HG03521 (cell line): ENCODE results near the gene UBE2D4.
"Not testable (repeated sequence)": the region's sequence is repeated elsewhere in the genome, so short reads cannot be mapped to it uniquely, and the experiment has no call there.

Source experiments
- ATAC-seq: cut with Tn5 transposase; IDR thresholded peaks from one replicate; pipeline ENCODE4 v1.9.1; 2021; ENCODE audit warnings: mild to moderate bottlenecking, moderate library complexity; ENCODE audit not compliant: unreplicated experiment

The UBE2D4 gene

DNA sequence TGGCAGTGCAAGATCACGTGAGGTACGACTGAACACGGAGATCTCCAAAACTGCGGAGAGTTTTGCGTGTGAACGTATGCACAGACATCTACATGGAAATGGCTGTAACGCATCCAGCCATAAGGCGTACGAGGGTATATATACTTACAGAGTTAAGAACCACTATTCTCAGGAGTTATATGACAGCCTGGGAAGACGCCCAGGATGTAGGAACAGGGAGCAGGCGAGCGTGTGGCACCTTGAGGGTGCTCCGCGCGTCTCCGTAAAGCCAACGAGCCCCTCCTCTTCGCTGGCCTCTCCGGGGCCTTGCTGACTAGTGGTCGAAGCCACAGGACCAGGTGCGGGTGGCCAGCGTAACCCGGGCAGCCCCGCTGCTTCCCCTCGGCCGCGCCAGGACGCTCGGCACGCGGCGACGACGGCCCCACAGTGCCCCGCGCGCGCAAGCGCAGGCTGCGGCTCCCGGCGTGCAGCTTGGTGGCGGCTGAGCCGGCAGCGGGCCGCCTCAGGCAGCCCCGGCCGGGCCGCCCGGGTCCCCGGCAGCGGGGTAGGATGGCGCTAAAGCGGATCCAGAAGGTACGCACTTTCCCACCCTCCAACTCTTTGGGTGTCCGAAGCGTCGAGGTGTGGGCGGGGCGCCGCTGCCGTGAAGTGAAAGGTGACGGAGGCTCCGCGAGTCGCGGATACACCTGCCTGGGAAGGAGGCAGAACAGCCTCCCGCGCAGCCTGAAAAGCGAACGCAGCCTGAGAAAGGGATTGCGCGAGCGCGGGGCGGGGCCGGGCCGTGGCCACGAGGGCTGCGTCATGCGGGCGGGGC, at the start of gene UBE2D4:
UBE2D4 (plus strand) TSS at position 453 of the 814 bp plus-strand sequence; CDS start at position 550, 97 bp downstream.
- peak; percentile 90 for ATAC-seq

DNA sequence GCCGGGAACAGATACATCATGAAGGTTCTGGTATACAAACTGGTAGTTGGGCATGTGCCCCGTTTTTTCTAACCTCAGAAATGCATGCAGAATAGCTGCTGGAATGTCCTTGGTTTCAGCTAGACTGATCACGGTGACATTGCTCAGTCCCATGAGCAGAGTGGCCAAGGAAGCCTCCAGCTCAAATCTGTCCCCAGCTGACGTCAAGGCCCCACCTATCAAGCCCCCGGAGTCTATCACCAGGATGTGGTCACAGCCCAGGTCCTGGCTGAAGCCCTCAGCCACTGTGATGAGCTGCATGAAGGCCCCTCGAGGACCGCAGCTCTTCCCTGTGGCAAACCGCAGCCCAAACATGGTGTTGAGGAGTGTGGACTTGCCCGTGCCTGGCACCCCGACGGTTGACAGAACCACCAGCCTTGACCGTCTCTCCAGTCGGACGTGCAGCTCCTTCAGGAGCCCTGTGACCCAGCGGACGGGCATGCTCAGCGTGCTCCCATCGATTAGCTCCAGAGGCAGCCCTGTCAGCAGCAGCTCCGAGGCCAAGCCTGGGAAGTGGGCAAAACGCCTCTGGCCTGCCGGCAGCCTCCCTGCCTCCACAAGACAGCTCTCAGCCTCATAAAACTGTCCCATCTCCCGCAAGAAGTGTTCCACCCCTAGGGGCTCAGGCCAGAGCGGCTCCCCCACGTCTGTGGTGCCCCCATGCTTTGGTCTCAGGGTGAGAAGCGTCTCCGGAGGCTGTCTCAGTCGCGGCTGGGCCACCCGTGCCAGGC, 49.1 kb upstream of the UBE2D4 start:
- ATAC-seq: no peak

DNA sequence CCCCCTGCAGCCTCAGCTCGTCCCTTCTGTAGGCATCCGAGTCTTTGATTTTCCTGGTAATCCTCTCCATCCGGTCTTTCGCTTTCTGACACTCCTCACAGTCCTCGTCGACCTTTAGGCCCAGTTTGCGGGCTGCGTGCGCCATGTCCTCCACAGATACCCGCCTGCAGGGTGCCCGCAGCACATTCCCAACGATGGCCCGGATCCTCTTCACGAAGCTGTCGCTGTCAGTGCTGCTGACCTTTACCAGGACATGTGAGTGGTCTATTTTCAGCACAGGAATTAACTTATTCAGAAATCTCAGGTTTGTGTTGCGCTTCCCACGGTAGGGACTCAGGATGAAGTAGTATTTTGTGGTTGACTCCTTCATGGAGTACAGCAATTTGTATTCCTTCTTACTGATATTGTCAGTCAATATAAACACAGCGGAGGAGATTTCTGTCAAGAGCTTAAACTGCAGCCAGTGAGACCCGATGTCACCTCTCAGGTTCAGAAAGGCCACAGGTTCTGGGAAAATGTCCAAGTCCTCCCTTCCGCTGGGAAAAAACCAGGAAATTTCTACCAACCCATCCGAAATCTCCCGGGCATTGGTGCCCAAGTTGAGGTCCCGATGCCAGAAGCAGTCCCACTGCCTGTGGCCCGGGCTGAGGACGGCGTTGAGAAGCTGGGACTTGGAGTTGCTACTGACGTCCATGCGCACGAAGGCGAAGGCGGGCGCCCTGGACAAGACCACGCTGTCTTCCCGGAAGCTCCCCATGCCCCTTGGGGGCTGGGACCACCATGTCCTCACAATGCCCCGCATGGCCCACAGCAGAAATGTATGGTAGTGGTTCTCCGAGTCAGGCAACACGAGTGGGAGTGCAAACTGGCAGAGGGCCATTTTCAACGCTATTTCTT, 48.0 kb upstream of the UBE2D4 start:
- no peak for ATAC-seq

DNA sequence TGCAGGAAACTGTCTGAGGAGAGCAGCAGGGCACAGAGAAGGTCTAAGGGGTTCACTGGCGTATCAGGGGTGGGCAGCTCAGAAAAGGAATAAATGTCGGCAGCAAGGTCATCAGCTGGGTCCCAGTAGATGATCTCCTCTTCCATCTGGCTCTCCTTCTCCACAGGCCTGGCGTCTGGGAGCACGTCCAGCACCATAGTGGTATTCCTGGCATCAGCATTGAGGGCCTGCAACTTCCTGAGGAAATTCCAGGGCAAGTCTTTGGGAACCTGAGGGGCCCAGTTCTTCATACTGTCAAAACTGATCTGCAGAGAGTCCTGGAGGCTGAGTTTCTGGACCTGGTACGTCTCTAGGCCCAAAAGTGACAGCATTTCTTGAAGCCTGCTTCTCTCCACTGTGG, 47.4 kb upstream of the UBE2D4 start:
- ATAC-seq: no peak

DNA sequence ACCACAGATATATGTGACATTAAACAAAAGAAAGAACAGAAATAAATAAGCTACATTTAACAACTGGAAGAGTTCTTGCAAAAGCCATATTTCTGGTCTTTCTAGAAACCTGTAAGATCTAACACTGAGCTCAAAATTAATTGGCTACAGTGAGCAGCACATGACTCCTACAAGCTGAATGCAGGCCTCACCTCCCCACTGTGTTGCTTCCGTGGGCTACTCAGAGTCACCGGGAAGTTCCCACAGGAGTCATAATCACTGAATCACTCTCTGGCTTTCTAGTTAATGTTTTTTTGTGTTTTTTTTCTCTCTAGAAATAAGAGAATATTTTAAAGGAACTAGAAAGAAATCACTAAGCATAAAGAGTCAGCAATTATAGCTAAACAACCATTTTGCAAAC, 46.8 kb upstream of the UBE2D4 start:
- no peak for ATAC-seq

DNA sequence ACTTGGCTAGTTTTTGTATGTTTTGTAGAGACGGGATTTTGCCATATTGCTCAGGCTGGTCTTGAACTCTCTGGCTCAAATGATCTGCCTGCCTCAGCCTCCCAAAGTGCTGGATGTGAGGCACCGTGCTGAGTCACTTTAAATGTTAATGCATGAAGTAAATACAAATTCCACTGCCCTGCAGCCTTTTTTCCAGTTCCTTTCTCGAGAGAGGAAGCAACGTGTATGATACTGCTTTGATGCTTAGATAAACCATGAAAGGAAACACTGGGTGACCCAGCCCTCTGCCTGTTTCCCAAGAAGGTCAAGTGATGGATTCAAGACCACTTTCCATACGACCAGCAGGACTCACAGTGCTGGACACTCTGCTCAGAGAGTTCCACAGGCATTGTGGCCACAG, 45.6 kb upstream of the UBE2D4 start:
- no peak for ATAC-seq

DNA sequence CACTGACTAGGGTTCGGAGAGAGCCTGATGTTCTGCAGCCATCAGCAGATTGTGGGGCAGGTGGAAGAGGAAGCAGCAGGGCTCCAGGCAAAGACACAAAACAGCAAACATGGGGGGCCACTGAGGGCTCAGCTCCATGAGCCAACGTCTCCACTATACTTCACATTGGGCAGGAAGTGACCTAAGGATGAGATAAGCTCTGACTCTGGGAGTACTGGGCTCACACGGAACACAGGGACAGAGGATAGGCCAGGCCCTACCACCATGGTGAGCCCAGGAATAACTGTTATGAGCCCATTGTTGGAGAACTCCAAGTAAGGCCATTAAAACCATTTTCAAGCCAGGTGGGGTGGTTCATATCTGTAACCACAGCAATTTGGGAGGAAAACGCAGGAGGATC, 42.0 kb upstream of the UBE2D4 start:
- ATAC-seq: no peak

DNA sequence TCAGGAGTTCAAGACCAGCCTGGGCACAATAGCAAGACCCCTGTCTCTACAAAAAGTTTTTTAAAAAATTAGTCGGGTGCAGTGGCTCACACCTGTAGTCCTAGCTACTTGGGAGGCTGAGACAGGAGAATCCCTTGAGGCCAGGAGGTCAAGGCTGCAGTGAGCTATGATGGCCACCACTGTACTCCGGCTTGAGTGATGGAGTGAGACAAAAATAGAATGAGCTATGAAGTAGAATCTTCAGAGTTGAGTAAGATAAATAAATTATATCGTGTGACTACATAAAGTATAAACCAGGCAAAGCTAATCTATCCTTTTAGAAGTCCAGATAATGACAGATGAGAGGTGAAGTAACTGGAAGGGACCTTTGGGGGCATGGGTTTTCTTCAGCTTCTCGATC, 41.6 kb upstream of the UBE2D4 start:
- no peak for ATAC-seq

DNA sequence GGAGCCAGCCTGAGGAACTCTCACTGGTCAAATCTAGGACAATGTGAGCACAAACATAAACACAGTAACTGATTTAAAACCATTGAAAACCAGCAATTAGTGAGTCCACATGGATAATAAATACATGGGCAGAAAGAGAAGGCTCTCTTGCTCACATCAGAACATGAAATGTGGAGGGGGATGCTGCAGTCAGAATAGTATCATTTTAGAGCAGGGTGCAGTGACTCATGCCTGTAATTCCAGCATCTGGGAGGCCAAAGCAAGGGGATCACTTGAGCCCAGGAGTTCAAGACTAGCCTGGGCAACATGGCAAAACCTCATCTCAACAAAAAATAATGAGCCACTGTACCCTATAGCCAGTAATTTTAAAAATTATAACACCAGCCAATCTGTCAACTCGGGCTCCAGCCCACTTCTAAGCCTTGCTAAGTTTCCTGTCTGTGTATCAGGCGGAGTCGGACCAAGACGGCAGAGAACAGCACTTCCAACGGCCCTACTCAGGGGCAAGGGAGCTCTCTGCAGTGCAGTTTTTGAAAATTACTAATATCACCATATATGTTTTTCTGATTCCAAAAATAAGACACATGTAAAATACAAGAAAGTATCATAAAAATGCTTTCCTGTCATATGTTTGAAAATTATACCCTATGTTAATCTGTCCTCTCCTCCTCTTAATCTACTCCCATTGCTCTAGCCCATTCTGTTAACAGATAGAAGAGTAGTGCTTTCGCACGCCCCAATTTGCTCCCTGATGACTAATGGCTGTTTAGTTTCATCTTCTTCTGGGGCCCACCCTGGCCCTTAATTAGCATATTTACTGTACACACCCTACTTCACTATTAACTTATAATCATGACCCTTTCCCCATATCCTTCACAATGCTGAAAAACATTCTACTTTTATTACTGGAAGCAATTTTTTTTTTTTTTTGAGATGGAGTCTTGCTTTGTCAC, 37.0 kb upstream of the UBE2D4 start:
- no peak for ATAC-seq

DNA sequence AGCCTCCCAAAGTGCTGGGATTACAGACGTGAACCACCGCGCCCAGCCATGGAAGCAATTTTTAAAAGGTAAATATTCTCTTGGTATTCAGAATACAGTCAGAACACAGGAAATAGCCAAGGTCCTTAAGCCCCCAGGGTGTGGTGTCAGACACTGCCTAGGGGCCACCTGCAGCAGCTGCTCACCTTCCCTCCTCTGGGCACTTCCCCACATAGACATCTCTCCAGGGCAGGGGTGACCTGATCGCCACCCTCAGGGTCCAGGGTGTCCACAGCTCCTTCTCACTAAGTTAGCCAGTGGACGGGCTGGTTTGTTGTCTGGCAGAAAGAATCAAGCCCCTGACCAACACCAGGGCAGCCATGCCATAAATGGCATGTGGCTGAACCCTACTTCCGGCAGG, 35.8 kb upstream of the UBE2D4 start:
- ATAC-seq: no peak

DNA sequence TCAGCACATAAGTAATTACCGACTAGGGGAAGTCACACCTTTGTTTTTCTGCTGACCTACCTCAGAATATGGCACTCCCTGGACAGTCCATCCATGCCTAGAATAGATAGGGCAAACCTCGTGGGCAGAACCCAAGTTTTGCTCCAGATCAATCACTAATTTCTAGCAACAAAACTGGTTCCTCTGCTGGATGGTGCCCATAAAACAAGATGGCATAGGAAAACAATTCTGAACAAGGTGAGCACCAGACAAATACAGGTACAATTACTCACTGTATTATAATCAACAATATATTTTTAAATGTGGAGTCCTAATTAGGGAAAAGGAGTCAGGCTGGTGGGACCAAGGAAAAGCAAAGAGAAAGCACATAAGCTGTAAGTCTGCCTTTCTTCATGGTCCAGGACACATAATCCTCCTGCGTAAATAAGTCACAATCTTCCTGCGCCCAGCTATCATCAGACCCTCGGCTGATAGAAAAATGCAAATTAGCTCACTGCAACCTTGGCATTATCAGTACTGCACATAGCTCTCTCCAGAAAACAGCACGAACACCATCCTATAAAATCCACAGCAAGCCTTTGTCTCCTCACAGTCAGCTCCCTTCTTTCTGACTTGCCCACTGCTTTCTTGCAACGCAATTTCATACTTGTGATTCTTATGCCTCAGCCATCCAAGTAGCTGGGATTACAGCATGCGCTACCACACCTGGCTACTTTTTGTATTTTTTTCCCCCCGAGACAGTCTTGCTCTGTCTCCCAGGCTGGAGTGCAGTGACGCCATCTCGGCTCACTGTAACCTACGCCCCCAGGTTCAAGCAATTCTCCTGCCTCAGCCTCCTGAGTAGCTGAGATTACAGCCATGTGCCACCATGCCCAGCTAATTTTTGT, 34.9 kb upstream of the UBE2D4 start:
- no peak for ATAC-seq

DNA sequence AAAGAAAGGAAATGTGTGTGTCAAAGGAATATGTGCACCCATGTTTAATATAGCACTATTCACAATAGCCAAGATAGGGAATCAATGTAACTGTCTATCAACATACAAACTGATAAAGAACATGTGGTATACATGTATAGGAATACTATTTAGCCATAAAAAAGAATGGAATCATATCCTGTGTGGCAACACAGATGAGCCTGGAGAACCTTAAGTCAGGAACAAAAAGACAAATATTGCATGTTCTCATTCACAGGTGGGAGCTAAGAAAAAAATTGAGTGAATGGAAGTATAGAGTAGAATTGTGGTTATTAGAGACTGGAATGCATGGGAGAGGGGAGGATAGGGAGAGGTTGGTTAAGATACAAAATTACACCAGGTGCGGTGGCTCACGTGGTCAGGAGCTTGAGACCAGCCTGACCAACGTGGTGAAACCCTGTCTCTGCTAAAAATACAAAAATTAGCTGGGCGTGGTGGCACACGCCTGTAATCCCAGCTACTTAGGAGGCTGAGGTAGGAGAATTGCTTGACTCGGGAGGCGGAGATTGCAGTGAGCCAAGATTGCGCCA, 30.3 kb upstream of the UBE2D4 start:
- ATAC-seq: no peak

DNA sequence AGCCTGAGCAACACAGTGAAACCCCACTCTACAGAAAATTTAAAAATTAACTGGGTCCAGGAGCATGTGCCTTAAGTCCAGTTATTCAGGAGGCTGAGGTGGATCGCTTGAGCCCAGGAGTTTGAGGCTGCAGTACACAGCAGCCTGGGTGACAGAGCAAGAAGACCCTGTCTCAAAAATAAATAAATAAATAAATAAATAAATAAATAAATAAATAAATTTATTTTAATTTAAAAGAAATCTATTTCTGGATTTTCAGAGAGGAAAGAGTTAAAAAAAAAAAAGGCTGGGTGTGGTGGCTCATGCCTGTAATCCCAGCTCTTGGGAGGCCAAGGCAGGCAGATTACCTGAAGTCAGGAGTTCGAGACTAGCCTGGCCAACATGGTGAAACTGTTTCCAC, 27.7 kb upstream of the UBE2D4 start:
- ATAC-seq: not testable (repeated sequence)

DNA sequence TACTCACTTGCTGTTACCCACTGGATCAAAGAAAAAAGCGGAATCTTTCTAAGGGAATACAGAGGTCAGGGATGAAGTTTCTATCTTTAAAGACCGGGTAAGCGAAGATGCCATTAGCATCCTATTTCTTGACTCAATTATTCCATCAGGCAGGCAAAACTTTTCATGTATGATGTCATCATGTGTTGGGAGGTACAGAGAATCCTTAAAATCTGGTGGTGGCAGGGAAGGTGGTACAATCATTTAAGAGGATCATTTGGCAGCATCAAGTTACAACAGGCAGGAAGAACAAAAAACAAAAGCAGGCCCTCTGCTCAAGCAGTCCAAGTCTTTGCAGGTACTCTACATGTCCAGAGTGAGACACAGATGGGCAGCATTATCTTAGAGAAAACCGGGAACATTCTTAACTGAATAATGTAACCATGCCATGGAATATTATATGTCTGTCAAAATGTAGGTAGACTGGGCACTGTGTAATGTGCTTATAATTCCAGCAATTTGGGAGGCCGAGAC, 23.6 kb upstream of the UBE2D4 start:
- no peak for ATAC-seq

DNA sequence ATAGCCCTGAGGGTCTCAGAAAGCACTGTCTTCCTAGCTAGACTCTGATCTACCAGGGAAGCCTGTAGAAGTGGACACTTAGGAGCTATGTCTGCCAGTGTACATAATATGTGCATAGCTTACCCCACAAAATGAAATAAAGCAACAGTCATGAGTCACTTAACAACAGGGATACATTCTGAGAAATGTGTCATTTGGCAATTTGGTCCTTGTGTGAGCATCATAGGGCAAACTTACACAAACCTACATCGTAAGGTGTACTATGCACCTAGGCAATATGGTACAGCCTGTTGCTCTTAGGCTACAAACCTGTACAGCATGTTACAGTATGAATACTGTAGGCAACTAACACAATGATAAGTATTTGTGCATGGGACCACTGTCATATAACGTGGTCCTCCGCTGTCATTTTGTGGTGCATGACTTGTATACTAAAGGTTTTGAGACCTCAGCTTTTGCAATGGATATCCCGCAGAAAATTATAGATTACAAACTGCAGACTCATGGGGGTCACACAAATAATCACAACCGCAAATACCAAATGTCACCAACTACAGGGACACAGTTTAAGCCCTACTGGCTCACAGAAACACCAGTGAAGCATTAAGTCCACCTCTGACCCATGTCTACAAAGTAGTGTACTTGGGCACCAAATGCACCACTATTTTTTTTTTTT, 21.6 kb upstream of the UBE2D4 start:
- ATAC-seq: no peak

DNA sequence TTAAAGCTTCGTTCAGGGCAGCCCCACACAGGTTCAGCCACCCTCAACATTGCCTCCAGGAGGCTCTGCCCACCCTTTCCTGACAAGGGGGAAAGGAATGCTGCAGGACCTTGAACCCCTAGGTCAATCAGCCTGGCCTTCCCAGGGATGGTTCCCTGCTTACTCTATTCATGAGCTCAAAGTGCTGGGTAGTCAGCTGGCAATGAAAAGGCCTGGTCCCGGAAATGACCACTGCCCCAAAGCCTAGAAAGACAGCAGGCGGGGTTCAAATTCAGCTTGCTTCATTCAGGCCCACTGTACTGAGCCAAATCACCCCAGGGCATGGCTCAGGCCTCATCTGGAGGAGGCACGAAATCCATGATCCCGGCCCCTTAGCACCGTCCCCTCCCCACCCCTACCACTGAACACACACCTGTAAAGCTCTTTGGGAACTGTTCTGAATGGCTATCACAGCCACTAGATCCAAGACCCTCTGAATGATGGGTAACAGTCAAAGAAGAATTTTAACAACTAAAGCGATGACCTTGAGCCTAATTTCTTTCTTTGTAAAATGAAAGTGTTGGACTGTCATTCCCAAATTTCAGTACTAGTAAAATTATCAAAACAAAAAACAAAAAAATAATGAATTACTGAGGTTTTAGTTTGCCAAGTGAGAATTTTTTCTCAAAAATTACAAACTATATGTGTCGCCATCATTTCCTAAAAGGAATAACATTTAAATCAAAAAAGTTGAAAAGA, 20.9 kb upstream of the UBE2D4 start:
- ATAC-seq: no peak

DNA sequence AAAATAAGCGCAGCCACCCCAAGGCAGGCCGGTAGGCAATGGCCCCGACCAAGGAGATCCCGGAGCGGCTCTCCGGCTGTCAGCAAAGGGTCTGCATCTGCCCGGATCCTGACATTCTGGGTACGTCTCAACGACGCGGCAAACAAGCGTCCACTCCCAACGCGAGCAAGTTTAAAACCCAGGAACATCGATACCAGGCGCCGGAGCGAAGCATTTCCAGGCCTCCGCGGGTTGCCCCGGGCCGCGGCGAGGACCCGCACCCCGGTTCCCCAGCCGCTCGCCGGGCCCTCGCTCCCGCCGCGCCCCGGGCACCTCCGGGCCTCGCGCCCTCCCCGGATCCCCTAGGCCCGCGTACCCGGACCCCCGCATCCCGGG, 20.3 kb upstream of the UBE2D4 start:
- ATAC-seq: peak; percentile 32
